SU-DHL-6 (cell line): Measurements from ENCODE around the gene RCCD1.

ENCODE experiments used
- H2AFZ ChIP-seq: fragments of 200-600 bp; sonication (generic); 2 replicates; pipeline ENCODE4 v1.6.1; 2014; ENCODE audit warnings: low read depth, mild to moderate bottlenecking, moderate library complexity, mixed read lengths, antibody characterized with exemption, low read length; ENCODE audit not compliant: severe bottlenecking
- H3F3A ChIP-seq: fragments of 200-600 bp; shearing (Covaris generic); 2 replicates; pipeline ENCODE4 v1.6.0; 2016; ENCODE audit warnings: antibody characterized with exemption, mild to moderate bottlenecking; ENCODE audit not compliant: insufficient read depth
- H3K27ac ChIP-seq: fragments of 200-600 bp; sonication (generic); 2 replicates; pipeline ENCODE4 v1.5.1; 2016; ENCODE audit warnings: low read depth, mild to moderate bottlenecking, low read length, moderate library complexity, mixed read lengths
- H3K27me3 ChIP-seq: fragments of 200-600 bp; sonication (generic), shearing (Covaris generic); 2 replicates; pipeline ENCODE4 v1.6.0; 2014; ENCODE audit warnings: mild to moderate bottlenecking, low read length
- H3K36me3 ChIP-seq: fragments of 200-600 bp; sonication (generic); 2 replicates; pipeline ENCODE4 v1.6.1; 2014; ENCODE audit warnings: mild to moderate bottlenecking, low read length, mixed read lengths
- H3K4me2 ChIP-seq: fragments of 300-600, 200-600 bp; shearing (Covaris generic), sonication (generic); 2 replicates; pipeline ENCODE4 v1.6.0; 2014; ENCODE audit warnings: low read length, low read depth, mild to moderate bottlenecking; ENCODE audit not compliant: poor library complexity, severe bottlenecking
- H3K4me3 ChIP-seq: fragments of 200-600 bp; sonication (generic); 2 replicates; pipeline ENCODE4 v1.5.1; 2014; ENCODE audit warnings: antibody characterized with exemption, low read length, mild to moderate bottlenecking, mixed read lengths; ENCODE audit not compliant: insufficient read depth, poor library complexity, severe bottlenecking
- H3K79me2 ChIP-seq: fragments of 200-600 bp; sonication (generic); 2 replicates; pipeline ENCODE4 v1.6.1; 2014; ENCODE audit warnings: mild to moderate bottlenecking, low read length, moderate library complexity; ENCODE audit not compliant: insufficient read depth
- H3K9ac ChIP-seq: fragments of 200-600 bp; sonication (generic); 2 replicates; pipeline ENCODE4 v1.7.0; 2014; ENCODE audit warnings: mild to moderate bottlenecking, low read length
- H3K9me2 ChIP-seq: fragments of 200-600 bp; sonication (generic); replicated peaks from 2 replicates; pipeline ENCODE4 v1.6.1; 2014; ENCODE audit warnings: low read length; ENCODE audit not compliant: insufficient read depth
- H3K9me3 ChIP-seq: fragments of 200-600 bp; sonication (generic); 2 replicates; pipeline ENCODE4 v1.6.1; 2014; ENCODE audit warnings: low read length, mixed read lengths; ENCODE audit not compliant: insufficient read depth
- H4K20me1 ChIP-seq: fragments of 200-600 bp; sonication (generic); 2 replicates; pipeline ENCODE4 v1.6.1; 2014; ENCODE audit warnings: low read depth, mild to moderate bottlenecking, antibody characterized with exemption, low read length, moderate library complexity, mixed read lengths
- EZH2phosphoT487 ChIP-seq: fragments of 200-600 bp; sonication (generic), shearing (Covaris generic); conservative IDR thresholded peaks from 2 replicates; pipeline ENCODE4 v1.6.1; 2018; ENCODE audit warnings: mild to moderate bottlenecking, antibody characterized with exemption, low read length, moderate library complexity, mixed read lengths
- TF ChIP-seq, protein P1 (sequence below): fragments of 200-600 bp; sonication (generic); IDR thresholded peaks from one replicate; pipeline ENCODE4 v1.5.1; 2017; ENCODE audit warnings: antibody characterized with exemption, mild to moderate bottlenecking, low read length, moderate library complexity; ENCODE audit not compliant: insufficient read depth, poor library complexity, severe bottlenecking

Gene RCCD1

DNA sequence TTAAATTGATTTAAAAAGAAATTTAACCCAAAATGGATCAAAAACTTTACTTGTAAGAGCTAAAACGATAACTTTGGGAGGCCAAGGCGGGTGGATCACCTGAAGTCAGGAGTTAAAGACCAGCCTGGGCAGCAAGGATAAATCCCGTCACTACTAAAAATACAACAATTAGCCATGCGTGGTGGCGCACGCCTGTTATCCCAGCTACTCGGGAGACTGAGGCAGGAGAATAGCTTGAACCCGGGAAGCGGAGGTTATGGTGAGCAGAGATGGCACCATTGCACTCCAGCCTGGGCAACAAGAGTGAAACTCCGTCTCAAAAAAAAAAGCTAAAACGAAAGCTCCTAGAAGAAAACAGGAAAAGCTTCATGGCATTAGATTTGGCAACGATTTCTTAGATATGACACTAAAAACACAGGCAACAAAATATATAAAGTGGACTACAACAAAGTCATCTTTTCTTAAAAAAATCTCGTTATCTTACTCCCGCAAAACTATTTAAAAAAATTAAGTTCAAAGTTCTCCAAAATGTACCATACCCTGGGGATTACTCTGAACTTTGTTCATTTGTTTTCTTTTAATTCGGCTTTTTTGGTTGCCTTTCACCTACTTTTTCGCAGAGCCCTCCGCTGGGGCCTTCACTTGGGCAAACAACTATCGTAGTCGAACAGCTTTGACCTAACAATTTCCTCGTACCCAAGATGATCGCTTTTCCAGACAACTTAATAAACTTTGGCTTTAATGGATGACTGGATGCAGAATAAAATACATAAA lies 25.3 kb upstream of the RCCD1 start:
- Histone ChIP-seq H3K79me2 (no peaks in the 10 kb centered on the region), H3K36me3 (no peaks in the 10 kb centered on the region), H3K27me3 (no peaks in the 10 kb centered on the region), H3K9me2 (no peaks in the 10 kb centered on the region), H3F3A (peaks cover 20% of the 10 kb centered on the region), H3K4me3 (peak overlapping the region; percentile 51), H3K4me2 (peak overlapping the region; percentile 75), H3K27ac (peak overlapping the region; percentile 85), H2AFZ (peak overlapping the region; percentile 56), H3K9ac (peak overlapping the region; percentile 75), H3K9me3 (no peaks in the 10 kb centered on the region), H4K20me1 (no peaks in the 10 kb centered on the region)
- no peak for TF ChIP-seq EZH2phosphoT487
- TF ChIP-seq, protein P1, sequence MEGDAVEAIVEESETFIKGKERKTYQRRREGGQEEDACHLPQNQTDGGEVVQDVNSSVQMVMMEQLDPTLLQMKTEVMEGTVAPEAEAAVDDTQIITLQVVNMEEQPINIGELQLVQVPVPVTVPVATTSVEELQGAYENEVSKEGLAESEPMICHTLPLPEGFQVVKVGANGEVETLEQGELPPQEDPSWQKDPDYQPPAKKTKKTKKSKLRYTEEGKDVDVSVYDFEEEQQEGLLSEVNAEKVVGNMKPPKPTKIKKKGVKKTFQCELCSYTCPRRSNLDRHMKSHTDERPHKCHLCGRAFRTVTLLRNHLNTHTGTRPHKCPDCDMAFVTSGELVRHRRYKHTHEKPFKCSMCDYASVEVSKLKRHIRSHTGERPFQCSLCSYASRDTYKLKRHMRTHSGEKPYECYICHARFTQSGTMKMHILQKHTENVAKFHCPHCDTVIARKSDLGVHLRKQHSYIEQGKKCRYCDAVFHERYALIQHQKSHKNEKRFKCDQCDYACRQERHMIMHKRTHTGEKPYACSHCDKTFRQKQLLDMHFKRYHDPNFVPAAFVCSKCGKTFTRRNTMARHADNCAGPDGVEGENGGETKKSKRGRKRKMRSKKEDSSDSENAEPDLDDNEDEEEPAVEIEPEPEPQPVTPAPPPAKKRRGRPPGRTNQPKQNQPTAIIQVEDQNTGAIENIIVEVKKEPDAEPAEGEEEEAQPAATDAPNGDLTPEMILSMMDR = no peak

DNA sequence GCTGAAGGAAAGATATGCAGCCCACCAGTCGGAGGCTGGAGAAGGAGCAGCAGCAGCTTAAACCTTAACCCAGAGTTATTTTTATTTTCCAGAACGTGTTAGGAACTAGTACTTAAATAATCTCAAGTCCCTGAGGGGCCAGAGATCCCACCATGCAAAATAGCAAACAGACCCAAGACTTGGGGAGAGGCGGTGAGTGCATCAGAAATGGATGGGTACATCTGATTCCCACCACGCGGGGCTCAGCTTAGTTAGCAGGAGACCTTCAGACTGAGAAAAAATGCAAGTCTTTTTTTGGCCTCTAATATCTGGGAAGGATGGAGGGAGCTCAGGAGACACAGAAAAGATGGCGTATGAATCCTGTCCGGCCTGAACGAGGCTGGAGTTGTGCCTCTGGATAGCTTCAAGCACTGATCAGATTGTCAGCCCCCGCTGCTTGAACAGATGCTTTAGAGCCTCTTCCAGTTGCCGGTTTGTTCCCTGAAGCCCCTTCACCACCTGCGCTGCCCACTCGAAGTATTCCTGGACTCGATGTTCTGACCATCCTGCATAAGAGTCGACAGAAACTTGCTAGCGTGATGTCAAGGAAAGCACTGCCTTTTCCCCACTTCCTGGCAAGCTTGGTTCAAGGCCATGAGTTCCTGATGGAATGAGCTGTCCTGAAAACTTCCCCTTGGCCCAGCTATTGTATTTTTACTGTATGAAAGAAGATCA lies 23.7 kb upstream of the RCCD1 start:
- no peaks in the 10 kb centered on the region for H3K36me3 ChIP-seq
- no peaks in the 10 kb centered on the region for H4K20me1 ChIP-seq
- H3K27ac ChIP-seq = peak overlapping the region; percentile 85
- no peak overlapping the region for H2AFZ ChIP-seq
- peaks cover 20% of the 10 kb centered on the region for H3F3A ChIP-seq
- H3K4me2 ChIP-seq = peak overlapping the region; percentile 75
- no peaks in the 10 kb centered on the region for H3K9me3 ChIP-seq
- no peaks in the 10 kb centered on the region for H3K27me3 ChIP-seq
- peak overlapping the region; percentile 75 for H3K9ac ChIP-seq
- no peak for TF ChIP-seq EZH2phosphoT487
- TF ChIP-seq, protein P1 = no peak
- no peaks in the 10 kb centered on the region for H3K9me2 ChIP-seq
- H3K4me3 ChIP-seq = peak overlapping the region; percentile 51
- peaks cover 8% of the 10 kb centered on the region; the same call in 1 of the 2 replicates for H3K79me2 ChIP-seq

DNA sequence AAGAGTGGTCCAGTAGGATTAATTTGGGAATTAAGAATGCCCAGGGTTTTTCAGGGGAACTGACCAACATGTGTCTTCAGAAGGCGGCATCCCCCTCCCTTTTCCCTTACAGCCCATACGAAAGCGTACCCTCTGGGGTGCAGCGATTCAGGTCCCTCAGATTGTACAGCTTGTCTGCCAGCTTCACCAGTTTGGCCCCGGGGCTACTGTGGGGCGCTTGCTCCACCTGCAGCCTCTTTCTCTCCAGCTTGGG lies 23.2 kb upstream of the RCCD1 start:
- H3K9me2 ChIP-seq = no peaks in the 10 kb centered on the region
- H3K9ac ChIP-seq = peak overlapping the region; percentile 75
- H3K79me2 ChIP-seq = peaks cover 13% of the 10 kb centered on the region
- H2AFZ ChIP-seq = no peak overlapping the region
- H3K4me2 ChIP-seq = peak overlapping the region; percentile 75
- H3F3A ChIP-seq = peaks cover 20% of the 10 kb centered on the region
- H3K4me3 ChIP-seq = peak overlapping the region; percentile 70
- no peaks in the 10 kb centered on the region for H4K20me1 ChIP-seq
- H3K9me3 ChIP-seq = no peaks in the 10 kb centered on the region
- peak overlapping the region; percentile 85 for H3K27ac ChIP-seq
- TF ChIP-seq, protein P1 = no peak
- TF ChIP-seq EZH2phosphoT487 = no peak
- no peaks in the 10 kb centered on the region for H3K27me3 ChIP-seq
- no peaks in the 10 kb centered on the region for H3K36me3 ChIP-seq
